Measurements from ENCODE around the gene KIF11.

DNA sequence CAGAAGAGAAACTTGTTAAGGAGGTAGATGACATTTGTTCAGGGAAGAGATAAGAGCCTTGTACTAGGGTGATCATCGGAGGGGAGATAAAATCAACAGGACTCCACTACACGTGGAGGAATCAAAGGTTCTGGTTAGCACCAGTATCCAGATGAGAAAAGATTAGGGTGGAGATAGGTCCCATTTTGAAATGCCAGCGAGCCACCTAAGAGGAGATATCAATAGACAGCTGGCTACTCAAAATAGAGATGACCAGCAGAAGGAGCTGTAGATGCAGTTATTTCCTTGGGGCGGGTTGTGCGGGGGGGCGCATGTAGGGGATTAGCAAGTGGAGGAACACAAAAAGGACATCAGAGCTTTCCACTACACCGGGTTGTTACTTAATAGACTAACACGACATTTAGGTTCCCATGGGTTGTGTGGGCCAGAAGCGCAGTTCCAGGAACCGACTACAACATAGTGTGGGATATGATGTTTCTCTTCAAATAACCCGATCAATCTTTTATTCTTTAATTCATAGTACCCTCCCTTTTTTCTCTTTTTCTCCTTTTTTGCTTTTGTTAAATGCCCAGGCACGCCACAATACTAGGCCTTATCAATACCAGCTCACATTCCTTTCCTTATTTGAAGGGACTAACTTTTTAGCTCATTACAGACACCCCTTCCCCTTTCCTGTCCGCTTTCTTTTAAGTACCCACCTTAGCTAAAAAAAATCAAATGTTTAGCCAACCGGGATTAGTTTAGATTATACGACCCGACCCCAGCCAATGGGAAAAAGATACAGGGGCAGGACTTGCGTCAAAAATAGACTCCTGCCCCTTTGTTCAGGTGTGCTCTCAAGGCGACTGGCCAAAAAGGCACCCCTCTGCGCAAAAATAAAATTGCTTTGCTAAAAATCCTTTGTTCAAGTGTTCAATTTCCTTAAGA is 2.0 kb upstream of the KIF11 start:
- TF ChIP-seq FOXK2 (IDR thresholded peaks at IDR 0.05) (no peak), BHLHE40 (IDR thresholded peaks at IDR 0.05; ENCODE audit: borderline replicate concordance) (no peak), FOXA1 (IDR thresholded peaks at IDR 0.05) (no peak), FOXM1 (IDR thresholded peaks at IDR 0.05; ENCODE audit: borderline replicate concordance) (no peak), SP1 (IDR thresholded peaks at IDR 0.05) (no peak), L3MBTL2 (conservative IDR thresholded peaks at IDR 0.05) (no peak), ARNT (IDR thresholded peaks at IDR 0.05) (no peak), SUZ12 (IDR thresholded peaks at IDR 0.05) (no peak), TARDBP (IDR thresholded peaks at IDR 0.05) (no peak), CTBP1 (IDR thresholded peaks at IDR 0.05; ENCODE audit: borderline replicate concordance) (no peak)
